H1 (cell line): ENCODE data around the gene SPDYE2.
"Not testable (repeated sequence)": the region's sequence is repeated elsewhere in the genome, so short reads cannot be mapped to it uniquely, and the experiment has no call there.

Source experiments
- EGR1 ChIP-seq: IDR thresholded peaks from 2 replicates; pipeline ENCODE4 v1.6.1; 2011; ENCODE audit warnings: low read depth, low read length, borderline replicate concordance
- GABPA ChIP-seq: IDR thresholded peaks from 2 replicates; pipeline ENCODE4 v1.6.1; 2011; ENCODE audit warnings: mild to moderate bottlenecking, low read length, moderate library complexity, borderline replicate concordance; ENCODE audit not compliant: insufficient read depth
- TF ChIP-seq, protein P1 (sequence below), 3 experiments: IDR thresholded peaks; 1 replicate in 2 of 3; 2 replicates in 1 of 3; pipeline versions ENCODE4 v1.5.1 to v1.6.1; 2011; ENCODE audit warnings: low read length in 3 of 3, mild to moderate bottlenecking in 3 of 3, inconsistent platforms in 2 of 3, low read depth in 1 of 3, moderate library complexity in 1 of 3; ENCODE audit not compliant: insufficient read depth in 1 of 3; ENCODE audit errors: control extremely low read depth in 1 of 3

DNA sequence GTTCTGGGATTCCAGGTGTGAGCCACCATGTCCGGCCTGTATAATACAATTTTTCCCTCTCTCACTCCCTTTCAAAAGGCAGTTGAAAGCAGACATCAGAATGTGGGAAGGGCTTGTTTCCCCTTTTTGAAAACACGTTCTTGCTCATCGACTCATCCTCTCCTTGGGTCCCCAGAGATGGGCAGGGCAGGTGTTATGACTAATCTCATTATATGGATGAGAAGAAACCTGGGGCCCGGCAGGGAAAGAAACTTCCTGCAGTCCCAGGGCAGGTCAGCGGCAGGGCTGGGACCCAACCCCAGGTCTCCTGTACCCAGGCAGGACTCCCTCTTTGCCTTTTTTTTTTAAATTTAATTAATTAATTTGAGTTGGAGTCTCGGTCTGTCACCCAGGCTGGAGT is 4.7 kb upstream of the SPDYE2 start:
- TF ChIP-seq, protein P1, sequence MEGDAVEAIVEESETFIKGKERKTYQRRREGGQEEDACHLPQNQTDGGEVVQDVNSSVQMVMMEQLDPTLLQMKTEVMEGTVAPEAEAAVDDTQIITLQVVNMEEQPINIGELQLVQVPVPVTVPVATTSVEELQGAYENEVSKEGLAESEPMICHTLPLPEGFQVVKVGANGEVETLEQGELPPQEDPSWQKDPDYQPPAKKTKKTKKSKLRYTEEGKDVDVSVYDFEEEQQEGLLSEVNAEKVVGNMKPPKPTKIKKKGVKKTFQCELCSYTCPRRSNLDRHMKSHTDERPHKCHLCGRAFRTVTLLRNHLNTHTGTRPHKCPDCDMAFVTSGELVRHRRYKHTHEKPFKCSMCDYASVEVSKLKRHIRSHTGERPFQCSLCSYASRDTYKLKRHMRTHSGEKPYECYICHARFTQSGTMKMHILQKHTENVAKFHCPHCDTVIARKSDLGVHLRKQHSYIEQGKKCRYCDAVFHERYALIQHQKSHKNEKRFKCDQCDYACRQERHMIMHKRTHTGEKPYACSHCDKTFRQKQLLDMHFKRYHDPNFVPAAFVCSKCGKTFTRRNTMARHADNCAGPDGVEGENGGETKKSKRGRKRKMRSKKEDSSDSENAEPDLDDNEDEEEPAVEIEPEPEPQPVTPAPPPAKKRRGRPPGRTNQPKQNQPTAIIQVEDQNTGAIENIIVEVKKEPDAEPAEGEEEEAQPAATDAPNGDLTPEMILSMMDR (IDR thresholded peaks at IDR 0.05; ENCODE audit: control extremely low read depth in 1 of 3, insufficient read depth in 1 of 3, low read depth in 1 of 3, low read length in 3 of 3), result not testable (repeated sequence)
- TF ChIP-seq GABPA, EGR1: not testable (repeated sequence)
